Amniotic stem cell (primary cell): Measurements from ENCODE around the gene DDX10.

ENCODE experiments used
- DNase-seq: peaks from one replicate; lab custom pipeline; 2025; lab: John Stamatoyannopoulos, UW

The DDX10 gene

DNA sequence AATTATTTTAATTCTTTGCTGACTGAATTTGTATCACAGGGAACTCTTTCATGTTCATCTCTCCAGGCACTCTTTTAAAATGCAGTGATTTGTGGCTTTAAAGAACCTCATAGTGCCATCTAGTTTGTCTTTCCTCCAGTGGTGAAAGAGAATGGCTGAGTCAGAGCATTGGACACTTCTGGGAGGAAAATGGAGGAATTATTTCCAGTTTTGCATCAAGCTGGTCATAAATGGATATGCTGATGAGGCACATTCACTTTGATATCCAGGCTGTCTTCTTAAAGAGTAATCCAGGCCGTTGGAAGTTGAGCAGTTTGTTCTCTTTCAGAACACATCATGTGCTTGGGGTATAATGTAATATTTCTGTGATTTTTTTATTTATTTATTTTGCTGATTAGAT is 273.7 kb downstream of the DDX10 start:
- no peak for DNase-seq

- no peak for DNase-seq
Measured at GRCh38 chr11:108939135-108939534, 274.3 kb downstream of the DDX10 start.

GRCh38 chr11:108943853-108944252 is 279.0 kb downstream of the DDX10 start:
- DNase-seq = no peak

DNA sequence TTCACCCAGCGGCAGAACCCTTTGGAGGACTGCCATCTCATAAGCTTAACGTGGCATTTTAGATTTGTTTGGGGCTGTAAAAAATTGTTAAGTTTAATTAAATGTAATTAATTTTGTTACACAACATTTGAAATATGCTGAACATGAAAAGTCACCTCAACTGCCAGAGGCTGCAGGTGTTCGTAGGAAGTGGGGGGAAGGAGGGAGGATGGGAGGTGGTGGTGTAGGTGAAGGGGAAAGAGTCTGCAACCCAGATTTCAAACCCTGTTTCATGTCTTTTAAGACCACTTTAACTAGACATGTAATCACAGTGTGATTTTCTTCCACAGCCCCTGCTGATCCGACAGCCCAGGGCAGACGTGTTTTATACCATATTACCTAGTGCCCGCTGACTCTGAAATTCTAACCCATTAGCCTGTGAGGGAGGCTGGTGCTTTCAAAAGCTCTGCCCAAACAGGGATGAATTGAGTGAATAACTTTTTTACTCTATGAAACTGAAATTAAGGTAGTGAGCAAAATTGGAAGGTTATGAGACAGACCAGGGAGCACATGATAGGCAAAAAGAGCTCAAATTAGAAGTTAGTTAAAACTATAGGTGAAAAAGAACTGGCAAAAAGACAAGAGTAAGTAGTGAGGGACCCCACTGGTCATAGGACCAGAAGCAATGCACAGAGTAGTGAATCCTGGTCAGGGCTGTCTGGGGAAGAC is 279.8 kb downstream of the DDX10 start:
- no peak for DNase-seq

- DNase-seq = no peak
Measured at GRCh38 chr11:108945341-108945740, 280.5 kb downstream of the DDX10 start.

- no peak for DNase-seq
Measured at GRCh38 chr11:108947654-108948570, 283.0 kb downstream of the DDX10 start.

- peak; percentile 29 for DNase-seq
Measured at GRCh38 chr11:108958368-108959104, 293.7 kb downstream of the DDX10 start.

GRCh38 chr11:108959105-108959761 is 294.4 kb downstream of the DDX10 start:
- DNase-seq = no peak

DNA sequence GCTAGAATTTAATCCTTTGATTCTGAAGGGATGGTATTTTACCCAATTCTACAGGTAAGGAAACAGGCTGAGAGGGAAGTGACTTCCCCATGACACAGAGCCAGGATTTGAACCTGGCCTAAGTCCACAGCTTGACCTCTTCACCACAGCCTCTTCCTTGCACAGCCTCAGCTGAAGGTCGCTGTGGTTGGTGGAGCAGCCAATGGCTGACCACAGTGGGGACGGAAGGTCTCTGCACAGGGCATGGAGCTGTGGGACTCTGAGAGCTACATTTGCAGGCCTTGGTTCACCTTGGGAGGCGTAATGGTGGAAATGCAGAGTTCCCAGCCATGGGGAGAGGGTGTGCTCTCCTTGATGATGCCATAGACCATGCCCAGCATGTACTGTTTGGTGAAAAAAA is 295.0 kb downstream of the DDX10 start:
- DNase-seq = no peak

- DNase-seq = no peak
Measured at GRCh38 chr11:108960501-108960900, 295.6 kb downstream of the DDX10 start.

- DNase-seq = no peak
Measured at GRCh38 chr11:108961095-108961494, 296.2 kb downstream of the DDX10 start.

DNA sequence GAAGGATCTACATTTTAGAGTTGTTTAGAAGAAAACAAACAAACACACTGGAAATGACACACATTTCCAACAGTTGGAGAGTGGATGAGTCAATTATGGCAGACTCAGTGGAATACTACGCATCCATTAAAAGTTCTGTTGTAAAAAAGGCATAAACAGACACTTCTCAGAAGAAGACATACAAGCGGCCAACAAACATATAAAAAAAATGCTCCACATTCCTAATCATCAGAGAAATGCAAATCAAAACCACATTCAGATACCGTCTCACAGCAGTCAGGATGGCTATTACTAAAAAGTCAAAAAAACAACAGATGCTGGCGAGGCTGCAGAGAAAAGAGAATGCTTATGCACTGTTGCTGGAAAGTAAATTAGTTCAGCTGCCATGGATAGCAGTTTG is 298.2 kb downstream of the DDX10 start:
- DNase-seq = no peak

- no peak for DNase-seq
Measured at GRCh38 chr11:108965306-108966001, 300.6 kb downstream of the DDX10 start.

- DNase-seq = no peak
Measured at GRCh38 chr11:108966206-108966605, 301.3 kb downstream of the DDX10 start.

GRCh38 chr11:108966978-108967377 is 302.1 kb downstream of the DDX10 start:
- no peak for DNase-seq

GRCh38 chr11:108967571-108967970 is 302.7 kb downstream of the DDX10 start:
- DNase-seq = no peak

DNA sequence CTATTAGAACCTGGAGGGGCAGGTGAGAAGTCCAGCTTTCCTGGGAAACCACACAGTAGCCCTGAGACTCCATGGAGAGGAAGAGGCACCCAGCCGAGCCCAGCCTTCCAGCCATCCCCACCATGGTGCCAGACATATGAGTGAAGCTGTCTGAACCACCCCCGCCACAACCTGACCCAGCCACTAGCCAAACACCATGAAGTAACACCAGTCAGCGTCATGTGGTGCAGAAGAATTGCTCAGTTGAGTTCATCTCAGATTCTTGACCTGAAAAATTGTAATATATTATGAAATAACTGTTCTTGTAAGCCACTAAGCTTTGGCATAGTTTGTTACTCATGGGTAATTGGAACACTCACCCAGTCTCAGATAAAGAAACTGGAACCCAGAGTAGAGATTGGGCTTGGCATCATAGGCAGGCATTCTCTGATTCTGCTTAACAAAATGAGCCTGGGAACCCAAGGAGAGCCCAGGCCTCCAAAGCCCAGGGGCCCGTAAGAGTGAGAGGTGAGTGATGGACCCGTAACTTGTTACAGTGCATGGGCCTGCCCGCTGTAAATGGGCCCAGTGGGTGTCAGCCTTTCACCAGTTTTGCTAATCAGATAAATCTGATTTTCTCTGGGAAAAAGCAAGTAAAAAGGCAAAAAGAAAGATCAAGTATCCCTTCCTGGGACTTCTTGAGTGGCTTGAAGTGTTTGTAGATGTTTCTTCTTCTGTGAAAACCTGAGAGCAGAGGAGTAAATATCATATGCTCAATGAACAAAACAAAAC is 305.5 kb downstream of the DDX10 start:
- no peak for DNase-seq

DNA sequence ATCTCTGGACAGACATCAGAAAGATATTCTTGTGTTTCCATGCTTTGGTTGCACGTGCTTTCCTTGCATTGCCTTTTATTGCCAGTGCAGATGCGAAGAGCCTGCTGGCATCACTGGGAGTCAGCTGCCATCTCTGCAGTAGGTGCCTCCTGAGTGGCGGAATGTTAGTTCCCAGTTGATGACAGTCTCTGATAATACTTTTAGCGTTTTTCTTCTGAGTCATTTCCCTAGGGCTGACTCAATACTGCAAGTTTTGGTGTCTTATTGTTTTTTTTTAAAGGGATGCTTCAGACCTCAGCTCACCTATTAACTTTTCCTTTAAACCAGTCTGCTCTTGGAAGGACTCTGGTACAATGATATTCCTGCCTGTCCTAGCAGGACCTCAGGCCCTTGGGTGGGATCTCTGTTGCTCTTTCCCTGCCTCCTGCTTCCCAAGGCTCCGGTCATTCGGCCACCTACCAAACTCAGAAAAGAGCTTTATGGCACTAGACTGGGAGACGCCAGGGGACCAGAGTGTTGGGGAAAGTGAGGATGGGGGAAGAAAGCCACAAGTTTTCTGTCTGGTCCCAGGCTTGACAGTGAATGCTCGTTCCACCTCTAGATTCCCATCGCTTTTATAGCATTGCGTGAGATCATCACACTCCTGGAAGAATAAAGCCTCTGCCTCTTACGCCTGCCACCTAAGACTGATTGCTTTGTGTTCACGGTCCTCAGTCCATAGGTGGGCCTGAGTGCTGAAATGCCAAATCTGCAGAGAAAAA is 308.7 kb downstream of the DDX10 start:
- no peak for DNase-seq

DNA sequence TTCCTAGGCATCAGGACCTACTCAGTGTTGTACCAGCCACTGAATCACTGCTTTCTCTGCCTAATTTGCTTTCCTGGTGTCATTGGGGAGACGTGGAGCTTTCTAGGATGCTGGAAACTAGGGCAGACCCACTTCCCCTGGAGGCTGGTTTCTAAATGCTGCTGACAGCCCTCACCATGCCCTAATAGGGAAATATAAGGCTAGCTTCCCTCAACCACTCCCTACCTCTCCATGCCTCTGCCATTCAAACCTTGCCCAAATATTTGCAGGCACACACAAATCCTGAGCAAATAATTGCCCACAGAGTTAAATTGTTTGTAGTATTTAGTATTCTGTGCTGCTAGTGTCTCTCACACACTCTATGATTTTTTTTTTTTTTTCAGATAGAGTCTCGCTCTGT is 310.2 kb downstream of the DDX10 start:
- DNase-seq = no peak

- no peak for DNase-seq
Measured at GRCh38 chr11:108975641-108976071, 310.8 kb downstream of the DDX10 start.
